ENCODE measurements around the gene OPRD1. TPM values are rescaled to one million over a fixed set of nuclear protein-coding genes. Genes with fewer than 3 reads are reported as not detected.
A peak's percentile ranks its signal among the peaks of the same experiment; 100 is the strongest.

The OPRD1 gene
- total and polyA plus RNA-seq, 2 donors (not counting 1 experiment from before 2014, with no cell fraction given) = not detected

DNA sequence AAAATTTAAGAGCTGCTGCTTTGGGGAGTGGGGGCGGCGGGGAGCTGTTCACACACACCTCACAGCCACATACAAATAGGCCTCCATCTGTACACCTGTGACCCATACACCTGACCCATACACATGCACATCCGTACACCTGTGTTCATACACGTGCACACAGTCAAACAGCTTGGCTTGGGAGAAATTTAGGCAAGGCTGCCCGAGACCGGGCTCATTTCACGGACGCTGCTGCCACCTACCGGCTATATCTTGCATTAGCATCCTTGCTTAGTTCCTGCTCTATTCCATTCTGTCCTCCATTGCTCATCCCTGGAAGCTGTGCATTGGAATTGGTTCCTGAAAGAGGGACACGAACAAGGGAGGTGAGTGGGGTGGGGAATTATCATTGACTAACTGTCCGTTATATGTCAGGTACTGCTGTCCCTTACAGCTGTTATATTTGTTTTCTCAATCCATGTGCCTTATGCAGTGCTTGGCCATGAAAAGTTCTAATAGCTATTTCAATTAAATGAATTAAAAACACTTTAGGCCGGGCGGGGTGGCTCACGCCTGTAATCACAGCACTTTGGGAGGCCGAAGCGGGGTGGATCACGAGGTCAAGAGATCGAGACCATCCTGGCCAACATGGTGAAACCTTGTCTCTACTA lies 65.3 kb downstream of the OPRD1 start:
- Histone ChIP-seq H4K20me1 (ENCODE audit: control insufficient read depth, insufficient read depth, low read length, poor library complexity, severe bottlenecking) (no peaks in the 10 kb centered on the region), H3K9ac (ENCODE audit: low read length) (no peak overlapping the region), H3K27me3 (replicated peaks in 1 of 4; ENCODE audit: control extremely low read depth in 1 of 4, control insufficient read depth in 3 of 4, insufficient read depth in 4 of 4, low read length in 3 of 4) (no peaks in the 10 kb centered on the region), H3K4me3 (ENCODE audit: control extremely low read depth in 1 of 5, extremely low read depth in 1 of 5, insufficient read depth in 1 of 5, low read depth in 2 of 5, low read length in 4 of 5) (no peak overlapping the region), H3K79me2 (ENCODE audit: control insufficient read depth, insufficient read depth, low read length) (no peaks in the 10 kb centered on the region), H3K4me1 (ENCODE audit: control insufficient read depth in 2 of 2, insufficient read depth in 2 of 2, low read length in 2 of 2) (peaks cover 4 to 5% of the 10 kb centered on the region in 2 donors), H3K4me2 (replicated peaks; ENCODE audit: low read depth, low read length, poor library complexity, severe bottlenecking) (no peak overlapping the region), H3K27ac (ENCODE audit: low read length in 2 of 2) (no peak overlapping the region), H3K9me3 (ENCODE audit: control extremely low read depth in 1 of 3, control insufficient read depth in 2 of 3, insufficient read depth in 1 of 3, low read length in 2 of 3) (no peaks in the 10 kb centered on the region), H3K36me3 (replicated peaks in 1 of 2; ENCODE audit: control extremely low read depth in 1 of 2, control insufficient read depth in 1 of 2, extremely low read depth in 1 of 2, insufficient read depth in 2 of 2, low read length in 1 of 2) (no peaks in the 10 kb centered on the region), H2AFZ (ENCODE audit: insufficient read depth, low read depth, low read length, poor library complexity, severe bottlenecking) (peak overlapping the region; percentile 40)
- no peak overlapping the region for H3K4me3 Mint-ChIP-seq
- WGBS (ENCODE audit: insufficient coverage) = 34% methylated on average over 14 of the region's 18 CpGs
- H3K27ac Mint-ChIP-seq = no peak overlapping the region
- ChIA-PET CTCF (interaction anchor here (0.6 to 12.1 kb wide), 89 partner anchors 7 to 1924 kb away, joined by 3 to 502 read pairs (median 4); partner anchors contain the start of genes EPB41, GMEB1, RCC1 and SRSF4), POLR2A (interaction anchor here (0.6 to 1.1 kb wide), 4 partner anchors 92 to 361 kb away, joined by 3 to 5 read pairs (median 4); partner anchors contain the start of gene TAF12)
- intact Hi-C loops (cut with micrococcal nuclease) = loop anchor here (1.0 to 2.0 kb wide), 3 partner anchors 234 to 518 kb away; partner anchors contain the start of gene TAF12
- no peak for TF ChIP-seq EZH2 (IDR thresholded peaks at IDR 0.05; ENCODE audit: borderline replicate concordance, insufficient read depth, low read depth, low read length, poor library complexity, severe bottlenecking)
- TF ChIP-seq, protein P1, sequence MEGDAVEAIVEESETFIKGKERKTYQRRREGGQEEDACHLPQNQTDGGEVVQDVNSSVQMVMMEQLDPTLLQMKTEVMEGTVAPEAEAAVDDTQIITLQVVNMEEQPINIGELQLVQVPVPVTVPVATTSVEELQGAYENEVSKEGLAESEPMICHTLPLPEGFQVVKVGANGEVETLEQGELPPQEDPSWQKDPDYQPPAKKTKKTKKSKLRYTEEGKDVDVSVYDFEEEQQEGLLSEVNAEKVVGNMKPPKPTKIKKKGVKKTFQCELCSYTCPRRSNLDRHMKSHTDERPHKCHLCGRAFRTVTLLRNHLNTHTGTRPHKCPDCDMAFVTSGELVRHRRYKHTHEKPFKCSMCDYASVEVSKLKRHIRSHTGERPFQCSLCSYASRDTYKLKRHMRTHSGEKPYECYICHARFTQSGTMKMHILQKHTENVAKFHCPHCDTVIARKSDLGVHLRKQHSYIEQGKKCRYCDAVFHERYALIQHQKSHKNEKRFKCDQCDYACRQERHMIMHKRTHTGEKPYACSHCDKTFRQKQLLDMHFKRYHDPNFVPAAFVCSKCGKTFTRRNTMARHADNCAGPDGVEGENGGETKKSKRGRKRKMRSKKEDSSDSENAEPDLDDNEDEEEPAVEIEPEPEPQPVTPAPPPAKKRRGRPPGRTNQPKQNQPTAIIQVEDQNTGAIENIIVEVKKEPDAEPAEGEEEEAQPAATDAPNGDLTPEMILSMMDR (IDR thresholded peaks at IDR 0.05) = peak; percentile 99
- H3K4me1 Mint-ChIP-seq = peaks cover 8% of the 10 kb centered on the region
- ATAC-seq (ENCODE audit: low read depth) = peak; percentile 78
- H3K27me3 Mint-ChIP-seq = no peaks in the 10 kb centered on the region
- peak; percentile 84 for DNase-seq
- H3K9me3 Mint-ChIP-seq (ENCODE audit: insufficient read depth) = no peaks in the 10 kb centered on the region

DNA sequence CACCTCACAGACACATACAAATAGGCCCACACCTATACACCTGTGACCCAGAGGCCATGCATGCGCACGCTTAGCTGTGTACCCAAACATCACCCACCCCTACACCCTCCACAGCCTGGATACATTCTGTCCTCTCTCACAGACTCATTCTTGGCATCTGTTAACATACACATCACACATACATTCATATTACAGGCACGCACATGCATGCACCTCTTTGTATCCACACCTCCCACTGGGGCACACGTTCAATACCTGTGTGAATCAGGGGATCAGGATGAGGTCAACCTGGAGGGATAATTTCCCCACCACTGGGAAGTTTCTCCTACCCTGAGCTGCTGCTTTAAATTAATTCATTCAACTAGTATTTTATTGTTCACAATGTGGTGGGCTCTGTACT lies 66.8 kb downstream of the OPRD1 start:
- CTCF ChIA-PET = interaction anchor here (0.6 to 12.1 kb wide), 16 partner anchors 12 to 630 kb away, joined by 3 to 502 read pairs (median 8); partner anchors contain the start of gene TAF12
- no peak for ATAC-seq (ENCODE audit: low read depth)
- 92% methylated on average over 4 of the region's 4 CpGs for WGBS (ENCODE audit: insufficient coverage)
- Mint-ChIP-seq H3K4me1 (peaks cover 15% of the 10 kb centered on the region), H3K9me3 (ENCODE audit: insufficient read depth) (no peaks in the 10 kb centered on the region), H3K4me3 (no peak overlapping the region), H3K27me3 (no peaks in the 10 kb centered on the region), H3K27ac (no peak overlapping the region)
- DNase-seq = no peak
- TF ChIP-seq EZH2 (IDR thresholded peaks at IDR 0.05; ENCODE audit: borderline replicate concordance, insufficient read depth, low read depth, low read length, poor library complexity, severe bottlenecking) = no peak
- TF ChIP-seq, protein P1 (IDR thresholded peaks at IDR 0.05) = no peak
- Histone ChIP-seq H4K20me1 (ENCODE audit: control insufficient read depth, insufficient read depth, low read length, poor library complexity, severe bottlenecking) (no peaks in the 10 kb centered on the region), H3K27me3 (replicated peaks in 1 of 4; ENCODE audit: control extremely low read depth in 1 of 4, control insufficient read depth in 3 of 4, insufficient read depth in 4 of 4, low read length in 3 of 4) (no peaks in the 10 kb centered on the region), H3K9ac (ENCODE audit: low read length) (no peak overlapping the region), H3K9me3 (ENCODE audit: control extremely low read depth in 1 of 3, control insufficient read depth in 2 of 3, insufficient read depth in 1 of 3, low read length in 2 of 3) (no peaks in the 10 kb centered on the region), H2AFZ (ENCODE audit: insufficient read depth, low read depth, low read length, poor library complexity, severe bottlenecking) (no peak overlapping the region), H3K27ac (ENCODE audit: low read length in 2 of 2) (no peak overlapping the region), H3K36me3 (replicated peaks in 1 of 2; ENCODE audit: control extremely low read depth in 1 of 2, control insufficient read depth in 1 of 2, extremely low read depth in 1 of 2, insufficient read depth in 2 of 2, low read length in 1 of 2) (no peaks in the 10 kb centered on the region), H3K4me2 (replicated peaks; ENCODE audit: low read depth, low read length, poor library complexity, severe bottlenecking) (no peak overlapping the region), H3K4me1 (ENCODE audit: control insufficient read depth in 2 of 2, insufficient read depth in 2 of 2, low read length in 2 of 2) (peaks cover 4 to 13% of the 10 kb centered on the region in 2 donors), H3K4me3 (ENCODE audit: control extremely low read depth in 1 of 5, extremely low read depth in 1 of 5, insufficient read depth in 1 of 5, low read depth in 2 of 5, low read length in 4 of 5) (no peak overlapping the region), H3K79me2 (ENCODE audit: control insufficient read depth, insufficient read depth, low read length) (no peaks in the 10 kb centered on the region)
- POLR2A ChIA-PET = interaction anchor here (0.7 kb wide), 1 partner anchor 140 kb away, joined by 9 read pairs; no protein-coding TSS in a partner anchor
- intact Hi-C loops (cut with micrococcal nuclease) = no loop called here

Data from B cell (primary cell).